Esophagus muscularis mucosa (tissue), 4 donors: Measurements from ENCODE around the gene NUDT14. TPM values are rescaled to one million over a fixed set of nuclear protein-coding genes. Genes with fewer than 3 reads are reported as not detected.

Source experiments
- DNase-seq: peaks from one replicate; pipeline ENCODE4 v3.0.0-alpha.2; 2017; ENCODE audit errors: extremely low spot score
- H3K27ac ChIP-seq, 4 donors: fragments of 200-600 bp; sonication (generic); replicated peaks in 1 of 4; 1 replicate in 3 of 4; 2 replicates in 1 of 4; pipeline ENCODE4 v1.5.1; 2016 to 2019; ENCODE audit warnings: mild to moderate bottlenecking in 1 of 4
- H3K27me3 ChIP-seq, 4 donors: fragments of 200-600 bp; sonication (generic); one replicate each; pipeline versions ENCODE4 v1.5.1 to v1.6.0; 2016 to 2019
- H3K36me3 ChIP-seq, 4 donors: fragments of 200-600 bp; sonication (generic); one replicate each; pipeline ENCODE4 v1.5.1; 2016 to 2019
- H3K4me1 ChIP-seq, 4 donors: fragments of 200-600 bp; sonication (generic); one replicate each; pipeline ENCODE4 v1.5.1; 2016 to 2019
- H3K4me3 ChIP-seq, 4 donors: fragments of 200-600 bp; sonication (generic); 1 replicate in 2 of 4; 2 replicates in 2 of 4; pipeline ENCODE4 v1.5.1; 2016 to 2019; ENCODE audit warnings: mild to moderate bottlenecking in 4 of 4, moderate library complexity in 1 of 4
- H3K9me3 ChIP-seq, 4 donors: fragments of 200-600 bp; sonication (generic); 1 replicate in 3 of 4; 2 replicates in 1 of 4; pipeline ENCODE4 v1.5.1; 2016 to 2019
- EP300 ChIP-seq: sonication (generic); formaldehyde crosslinking; IDR thresholded peaks from one replicate; pipeline ENCODE4 v1.6.1; 2017; ENCODE audit warnings: antibody characterized with exemption
- POLR2A ChIP-seq: fragments of 450-650 bp; IDR thresholded peaks from one replicate; pipeline ENCODE4 v1.6.1; 2017; ENCODE audit warnings: antibody characterized with exemption, moderate library complexity, mild to moderate bottlenecking, low read depth
- POLR2AphosphoS5 ChIP-seq, 2 donors: sonication (generic); formaldehyde crosslinking; IDR thresholded peaks; one replicate each; pipeline ENCODE4 v1.6.1; 2017; ENCODE audit warnings: antibody characterized with exemption in 2 of 2
- WGBS: methylation state at CpG from one replicate; pipeline ENCODE4 v1.1.5; 2018; 5-methylcytosine and 5-hydroxymethylcytosine counted together
- intact Hi-C: fragments of 100-400 bp; cut with DNase I; formaldehyde crosslinking; loops from one replicate; pipeline ENCODE4 v1.15.1; 2023
- total RNA-seq, 4 donors: library from RNA; depleted of rRNA; stranded (reverse); fragments of >200 nt; gene quantifications; one replicate each; pipeline versions ENCODE4 v1.1.0 to v1.2.1, GENCODE V29; 2016
- TF ChIP-seq, protein P1 (sequence below), 3 experiments: fragments of 200-600 bp in 2 of 3; fragments of 450-650 bp in 1 of 3; sonication (generic) in 2 of 3; IDR thresholded peaks; one replicate each; pipeline ENCODE4 v1.5.1; 2017 to 2019; ENCODE audit warnings: antibody characterized with exemption in 3 of 3, mild to moderate bottlenecking in 2 of 3, moderate library complexity in 1 of 3

Gene NUDT14
- total RNA-seq, 4 donors from 2014 or later = 2.1 to 6.2 (median 5.8) TPM

DNA sequence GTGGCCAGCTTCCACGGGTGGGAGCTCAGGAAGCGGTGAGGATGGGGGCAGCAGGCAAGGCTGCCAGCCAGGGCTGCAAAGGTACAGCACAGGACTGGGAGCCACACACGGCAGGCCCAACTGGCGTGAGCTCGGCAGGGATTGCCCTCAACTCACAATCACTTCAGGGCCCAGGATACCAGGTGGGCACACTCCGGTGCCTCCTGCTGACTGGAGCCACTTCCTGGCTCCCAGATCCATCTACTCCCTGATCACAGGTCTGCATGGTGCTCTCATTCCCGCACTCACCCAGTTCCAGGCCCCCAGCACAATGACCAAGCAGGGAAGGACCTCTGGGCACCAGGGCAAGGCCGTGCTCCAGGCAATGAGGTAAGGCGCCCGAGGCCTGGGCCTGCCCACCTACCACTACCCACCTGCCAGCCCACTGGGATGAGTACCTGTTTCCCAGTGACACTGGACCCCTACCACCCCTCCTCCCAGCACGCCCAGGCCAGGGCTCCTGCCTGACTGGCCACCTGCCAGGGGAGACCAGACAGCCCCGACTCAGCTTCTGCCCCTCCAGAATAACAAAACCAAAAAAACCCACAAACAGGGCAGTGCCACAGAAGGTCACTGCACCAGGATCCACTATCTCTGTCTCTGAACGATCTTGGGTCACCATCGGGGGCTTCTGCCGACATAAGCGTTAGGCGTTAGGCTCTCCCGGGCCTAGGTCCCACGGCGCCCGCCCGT, 14.4 kb downstream of the NUDT14 start:
- peaks cover 37 to 58% (median 46%) of the 10 kb centered on the region in 4 donors for H3K4me1 ChIP-seq
- H3K27ac ChIP-seq = no peak overlapping the region
- 73% methylated on average over 18 of the region's 22 CpGs for WGBS

DNA sequence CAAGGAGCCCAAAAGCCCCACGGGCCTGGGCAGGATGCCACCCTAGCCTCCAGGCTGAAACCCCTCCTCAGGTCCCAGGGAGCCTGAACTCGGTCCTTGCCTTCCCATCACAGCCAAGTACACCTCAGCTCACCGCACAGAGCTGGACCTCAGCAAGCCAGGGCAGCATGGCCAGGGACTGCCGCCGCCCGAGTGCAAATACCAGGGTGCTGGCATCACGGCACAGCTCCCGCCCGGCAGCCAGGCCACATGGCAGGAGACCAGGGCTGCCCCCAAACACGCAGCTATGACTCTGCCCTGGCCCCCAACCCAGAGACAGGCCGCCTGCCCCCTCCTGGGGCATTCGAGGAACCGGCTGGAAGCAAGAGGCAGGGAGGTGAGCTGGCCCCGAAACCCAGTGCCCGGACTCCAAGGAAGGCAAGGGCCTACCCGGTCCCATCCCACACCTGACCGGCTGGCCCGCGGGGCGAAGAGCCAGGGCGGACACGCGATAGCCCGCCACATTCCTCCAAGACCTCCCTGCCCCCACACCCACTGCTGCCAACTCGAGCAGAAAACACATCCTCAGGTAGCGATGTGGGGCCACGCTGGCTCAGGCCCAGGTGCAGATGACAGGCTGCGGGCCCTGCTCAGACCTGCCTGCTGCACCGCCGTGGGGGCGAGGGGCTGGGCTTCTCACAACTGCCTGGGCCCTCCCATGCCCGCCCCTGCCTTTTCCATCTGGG, 15.2 kb downstream of the NUDT14 start:
- TF ChIP-seq POLR2A (no peak), POLR2AphosphoS5 (IDR thresholded peaks at IDR 0.05) (no peak), EP300 (no peak)
- TF ChIP-seq, protein P1, sequence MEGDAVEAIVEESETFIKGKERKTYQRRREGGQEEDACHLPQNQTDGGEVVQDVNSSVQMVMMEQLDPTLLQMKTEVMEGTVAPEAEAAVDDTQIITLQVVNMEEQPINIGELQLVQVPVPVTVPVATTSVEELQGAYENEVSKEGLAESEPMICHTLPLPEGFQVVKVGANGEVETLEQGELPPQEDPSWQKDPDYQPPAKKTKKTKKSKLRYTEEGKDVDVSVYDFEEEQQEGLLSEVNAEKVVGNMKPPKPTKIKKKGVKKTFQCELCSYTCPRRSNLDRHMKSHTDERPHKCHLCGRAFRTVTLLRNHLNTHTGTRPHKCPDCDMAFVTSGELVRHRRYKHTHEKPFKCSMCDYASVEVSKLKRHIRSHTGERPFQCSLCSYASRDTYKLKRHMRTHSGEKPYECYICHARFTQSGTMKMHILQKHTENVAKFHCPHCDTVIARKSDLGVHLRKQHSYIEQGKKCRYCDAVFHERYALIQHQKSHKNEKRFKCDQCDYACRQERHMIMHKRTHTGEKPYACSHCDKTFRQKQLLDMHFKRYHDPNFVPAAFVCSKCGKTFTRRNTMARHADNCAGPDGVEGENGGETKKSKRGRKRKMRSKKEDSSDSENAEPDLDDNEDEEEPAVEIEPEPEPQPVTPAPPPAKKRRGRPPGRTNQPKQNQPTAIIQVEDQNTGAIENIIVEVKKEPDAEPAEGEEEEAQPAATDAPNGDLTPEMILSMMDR (IDR thresholded peaks at IDR 0.05) = no peak
- peak overlapping the region in 2 of 4 donors; percentile 1 to 64 for H3K4me3 ChIP-seq
- H3K27me3 ChIP-seq = peaks cover 0 to 75% (median 6%) of the 10 kb centered on the region in 4 donors
- 80% methylated on average over 22 of the region's 32 CpGs for WGBS
- H3K4me1 ChIP-seq = peaks cover 31 to 57% (median 41%) of the 10 kb centered on the region in 4 donors
- H3K36me3 ChIP-seq = peaks cover 0 to 4% (median 0%) of the 10 kb centered on the region in 4 donors
- DNase-seq = no peak
- no peaks in the 10 kb centered on the region for H3K9me3 ChIP-seq
- intact Hi-C loops = loop anchor here (5.0 kb wide), 1 partner anchor 74 kb away; no protein-coding TSS in a partner anchor
- H3K27ac ChIP-seq = no peak overlapping the region

More for the DNA sequence above, 14.4 kb downstream of the NUDT14 start:
- DNase-seq = no peak
- no peaks in the 10 kb centered on the region for H3K9me3 ChIP-seq
- TF ChIP-seq POLR2AphosphoS5 (IDR thresholded peaks at IDR 0.05) = no peak
- TF ChIP-seq EP300 = no peak
- no peak for TF ChIP-seq POLR2A
- TF ChIP-seq, protein P1 (IDR thresholded peaks at IDR 0.05) = no peak
- peaks cover 0 to 4% (median 0%) of the 10 kb centered on the region in 4 donors for H3K36me3 ChIP-seq
- intact Hi-C loops = loop anchor here (5.0 kb wide), 1 partner anchor 74 kb away; no protein-coding TSS in a partner anchor
- H3K27me3 ChIP-seq = peaks cover 0 to 80% (median 6%) of the 10 kb centered on the region in 4 donors
- peak overlapping the region in 3 of 4 donors; percentile 51 to 64 (median 52) for H3K4me3 ChIP-seq

DNA sequence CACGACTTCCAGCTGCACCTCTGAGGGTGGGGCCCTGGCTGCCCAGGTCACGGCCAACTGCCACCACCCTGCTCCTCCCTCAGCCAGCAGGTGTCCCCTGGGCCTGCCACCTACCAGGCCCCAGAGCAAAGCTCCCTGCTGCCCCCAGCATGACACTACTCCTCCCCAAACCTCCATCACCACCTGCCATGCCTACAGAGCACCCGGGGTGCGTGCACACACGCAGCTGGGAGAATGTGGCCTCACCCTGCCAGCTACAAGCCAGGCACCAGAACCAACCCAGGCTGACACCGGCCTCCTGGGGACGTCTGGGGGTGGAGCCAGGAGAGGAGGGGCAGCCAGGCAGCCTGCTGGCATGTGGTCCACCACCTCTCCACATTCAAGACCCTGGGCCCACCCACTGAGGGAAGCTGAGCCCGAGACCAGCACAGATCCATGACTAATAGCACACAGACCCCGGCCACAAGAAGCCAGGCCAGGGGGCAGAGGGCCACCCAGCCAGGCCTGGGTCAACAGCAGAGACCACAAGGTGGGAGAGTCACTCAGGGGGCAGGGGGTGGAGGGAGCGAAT, 15.9 kb downstream of the NUDT14 start:
- H3K4me1 ChIP-seq = peaks cover 24 to 50% (median 34%) of the 10 kb centered on the region in 4 donors
- H3K4me3 ChIP-seq = no peak overlapping the region
- no peak overlapping the region for H3K27ac ChIP-seq
- TF ChIP-seq POLR2A (no peak), EP300 (no peak), POLR2AphosphoS5 (IDR thresholded peaks at IDR 0.05) (no peak)
- DNase-seq = no peak
- H3K27me3 ChIP-seq = peaks cover 0 to 69% (median 6%) of the 10 kb centered on the region in 4 donors
- 85% methylated on average over 4 of the region's 10 CpGs for WGBS
- no peaks in the 10 kb centered on the region for H3K9me3 ChIP-seq
- peaks cover 0 to 4% (median 0%) of the 10 kb centered on the region in 4 donors for H3K36me3 ChIP-seq
- intact Hi-C loops = loop anchor here (5.0 kb wide), 1 partner anchor 73 kb away; no protein-coding TSS in a partner anchor

DNA sequence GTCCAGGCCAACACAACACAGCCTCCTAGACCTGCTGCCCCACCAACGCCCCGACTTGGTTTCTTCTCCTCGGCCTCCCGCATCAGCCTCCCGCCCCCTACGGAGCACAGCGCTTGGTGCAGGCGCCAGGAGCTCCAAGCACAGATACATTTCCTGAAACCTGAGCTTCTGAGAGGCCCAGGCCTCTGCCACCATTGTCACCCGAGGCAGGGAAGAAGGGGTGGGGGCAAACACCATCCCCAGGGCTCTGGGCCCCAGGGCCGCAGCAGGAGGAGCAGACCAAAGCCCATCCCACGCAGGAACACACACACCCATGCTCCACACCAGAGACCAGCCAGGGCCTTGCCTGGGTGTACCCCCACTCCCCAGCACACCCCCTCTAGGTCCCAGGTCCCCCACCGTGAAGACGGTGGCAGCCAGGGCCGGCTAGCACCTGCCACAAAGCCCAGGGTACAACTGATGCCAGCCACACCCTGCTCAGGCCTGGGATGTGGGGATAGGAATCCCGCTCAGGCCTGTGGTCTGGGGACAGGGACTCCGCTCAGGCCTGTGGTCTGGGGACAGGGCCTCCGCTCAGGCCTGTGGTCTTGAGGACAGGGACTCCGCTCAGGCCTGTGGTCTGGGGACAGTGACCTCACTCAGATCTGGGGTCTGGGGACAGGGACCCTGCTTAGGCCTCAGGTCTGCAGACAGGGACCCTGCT, 17.9 kb downstream of the NUDT14 start:
- H3K4me1 ChIP-seq = peaks cover 11 to 36% (median 19%) of the 10 kb centered on the region in 4 donors
- H3K27me3 ChIP-seq = peaks cover 0 to 67% (median 4%) of the 10 kb centered on the region in 4 donors
- TF ChIP-seq EP300 = no peak
- TF ChIP-seq POLR2AphosphoS5 (IDR thresholded peaks at IDR 0.05) = no peak
- TF ChIP-seq, protein P1 (IDR thresholded peaks at IDR 0.05) = no peak
- TF ChIP-seq POLR2A = no peak
- DNase-seq = no peak
- 83% methylated on average over 8 of the region's 18 CpGs for WGBS
- H3K9me3 ChIP-seq = no peaks in the 10 kb centered on the region
- H3K27ac ChIP-seq = no peak overlapping the region
- H3K36me3 ChIP-seq = peaks cover 0 to 4% (median 0%) of the 10 kb centered on the region in 4 donors
- intact Hi-C loops = no loop called here
- no peak overlapping the region for H3K4me3 ChIP-seq
